ENCODE data around the gene MPZL1. TPM values are rescaled to one million over a fixed set of nuclear protein-coding genes. Genes with fewer than 3 reads are reported as not detected.

Gene MPZL1
- total and polyA plus RNA-seq, 4 donors, result 11.3 to 26.1 (median 16.8) TPM

GRCh38 chr1:167706363-167706762 lies 15.4 kb upstream of the MPZL1 start:
- DNase-seq (ENCODE audit: low spot score), result no peak
- Histone ChIP-seq H3K4me3 (ENCODE audit: low read depth in 1 of 3, low read length in 3 of 3) (no peak overlapping the region), H3K9ac (ENCODE audit: low read depth in 1 of 2, low read length in 2 of 2) (no peak overlapping the region), H3K27me3 (ENCODE audit: control insufficient read depth in 4 of 4, insufficient read depth in 4 of 4, low read length in 3 of 4) (no peaks in the 10 kb centered on the region), H3K4me1 (ENCODE audit: control insufficient read depth in 4 of 4, insufficient read depth in 4 of 4, low read length in 3 of 4) (no peaks in the 10 kb centered on the region), H3K36me3 (ENCODE audit: control insufficient read depth in 4 of 4, insufficient read depth in 3 of 4, low read depth in 1 of 4, low read length in 3 of 4) (peaks cover 0 to 3% (median 0%) of the 10 kb centered on the region in 4 donors), H3K9me3 (ENCODE audit: control insufficient read depth in 4 of 4, low read length in 3 of 4) (no peaks in the 10 kb centered on the region), H3K27ac (ENCODE audit: low read depth in 1 of 2, low read length in 2 of 2) (no peak overlapping the region)
- WGBS, result 93% methylated on average over 2 of the region's 2 CpGs
- TF ChIP-seq GABPA (IDR thresholded peaks at IDR 0.05 in 1 of 2, conservative IDR thresholded peaks at IDR 0.05 in 1 of 2), result no peak
- TF ChIP-seq SP1 (IDR thresholded peaks at IDR 0.05), result no peak
- TF ChIP-seq CTCF (IDR thresholded peaks at IDR 0.05; ENCODE audit: low read depth, low read length, missing input control), result no peak

- H3K9ac ChIP-seq (ENCODE audit: low read depth in 1 of 2, low read length in 2 of 2), result no peak overlapping the region
- 90% methylated on average over 10 of the region's 10 CpGs for whole genome bisulfite sequencing
- no peak for DNase-seq (ENCODE audit: low spot score)
- peaks cover 0 to 3% (median 0%) of the 10 kb centered on the region in 4 donors for H3K36me3 ChIP-seq (ENCODE audit: control insufficient read depth in 4 of 4, insufficient read depth in 3 of 4, low read depth in 1 of 4, low read length in 3 of 4)
- H3K27ac ChIP-seq (ENCODE audit: low read depth in 1 of 2, low read length in 2 of 2), result no peak overlapping the region
- TF ChIP-seq EGR1 (IDR thresholded peaks at IDR 0.05; ENCODE audit: low read depth in 2 of 2), result no peak
- TF ChIP-seq FOXA2 (IDR thresholded peaks at IDR 0.05), result no peak
- TF ChIP-seq REST (IDR thresholded peaks at IDR 0.05), result no peak
- no peak for TF ChIP-seq FOXA1 (IDR thresholded peaks at IDR 0.05)
- TF ChIP-seq CTCF (IDR thresholded peaks at IDR 0.05; ENCODE audit: low read depth, low read length, missing input control), result no peak
- TF ChIP-seq RAD21 (IDR thresholded peaks at IDR 0.05), result no peak
- no peak for TF ChIP-seq JUND (IDR thresholded peaks at IDR 0.05)
- TF ChIP-seq NR2F2 (IDR thresholded peaks at IDR 0.05), result no peak
- TF ChIP-seq RXRA (IDR thresholded peaks at IDR 0.05), result no peak
- TF ChIP-seq TAF1 (conservative IDR thresholded peaks at IDR 0.05), result no peak
- TF ChIP-seq YY1 (IDR thresholded peaks at IDR 0.05), result no peak
- no peak for TF ChIP-seq HNF4A (conservative IDR thresholded peaks at IDR 0.05)
- no peaks in the 10 kb centered on the region for H3K27me3 ChIP-seq (ENCODE audit: control insufficient read depth in 4 of 4, insufficient read depth in 4 of 4, low read length in 3 of 4)
- H3K4me3 ChIP-seq (ENCODE audit: low read depth in 1 of 3, low read length in 3 of 3), result no peak overlapping the region
- no peaks in the 10 kb centered on the region for H3K9me3 ChIP-seq (ENCODE audit: control insufficient read depth in 4 of 4, low read length in 3 of 4)
- H3K4me1 ChIP-seq (ENCODE audit: control insufficient read depth in 4 of 4, insufficient read depth in 4 of 4, low read length in 3 of 4), result peaks cover 0 to 3% (median 0%) of the 10 kb centered on the region in 4 donors
Measured at GRCh38 chr1:167706931-167707877, 14.6 kb upstream of the MPZL1 start.

All from liver (tissue), 9 donors.